Kidney epithelial cell (primary cell): ENCODE results near the gene SLC9A3. TPM values are rescaled to one million over a fixed set of nuclear protein-coding genes. Genes with fewer than 3 reads are reported as not detected.

Experiments
- DNase-seq: peaks from one replicate; pipeline ENCODE4 v3.0.0-alpha.2; 2010; ENCODE audit warnings: low read depth
- H3K27me3 ChIP-seq: 2 replicates; pipeline ENCODE4 v1.6.0; 2011; ENCODE audit warnings: low read length; ENCODE audit not compliant: control insufficient read depth, insufficient read depth
- H3K36me3 ChIP-seq: 2 replicates; pipeline ENCODE4 v1.5.1; 2011; ENCODE audit warnings: low read length; ENCODE audit not compliant: control insufficient read depth, insufficient read depth
- H3K4me3 ChIP-seq: 2 replicates; pipeline ENCODE4 v1.5.1; 2011; ENCODE audit warnings: low read depth, mild to moderate bottlenecking, control low read depth, low read length
- CTCF ChIP-seq: IDR thresholded peaks from 2 replicates; pipeline ENCODE4 v1.5.1; 2011; ENCODE audit warnings: mild to moderate bottlenecking, moderate library complexity, low read length, control low read depth, inconsistent platforms; ENCODE audit not compliant: insufficient read depth, poor library complexity, severe bottlenecking
- total RNA-seq: library from RNA; depleted of rRNA; stranded (reverse); fragments of >200 nt; gene quantifications from 2 replicates; pipeline ENCODE4 v1.2.3, GENCODE V29; 2015

Gene SLC9A3
- total RNA-seq, 1 donor from 2014 or later: 3.6 TPM

DNA sequence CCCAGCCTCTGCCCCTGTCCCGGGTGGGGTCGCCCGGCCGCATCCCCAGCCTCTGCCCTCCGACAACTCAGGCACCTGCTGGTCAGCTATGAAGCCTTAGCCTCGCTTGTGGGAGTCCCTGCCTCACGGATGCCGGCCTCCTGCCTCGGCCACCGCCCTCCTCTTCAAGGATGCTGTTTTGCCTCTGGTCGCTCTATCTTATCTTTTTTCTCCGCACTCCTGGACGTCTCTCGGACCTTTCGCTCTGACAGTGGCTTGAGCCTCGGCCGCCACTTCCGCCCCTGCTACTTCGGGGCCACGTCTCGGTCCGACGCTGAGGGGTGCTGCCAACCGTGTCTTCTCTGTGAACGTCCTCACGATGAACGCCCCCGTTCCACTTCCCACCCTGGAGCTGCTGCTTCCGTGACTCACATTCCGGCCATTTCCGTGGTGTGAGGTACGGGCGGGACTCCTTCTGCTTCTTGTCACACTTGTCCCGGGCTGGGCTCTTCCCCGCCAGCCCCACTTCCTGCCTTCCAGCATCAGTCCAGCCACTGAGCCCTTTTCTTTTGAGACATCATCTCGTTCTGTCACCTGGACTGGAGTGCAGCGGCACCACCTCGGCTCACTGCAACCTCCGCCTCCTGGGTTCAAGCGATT is 26.3 kb downstream of the SLC9A3 start:
- H3K36me3 ChIP-seq: no peaks in the 10 kb centered on the region
- H3K27me3 ChIP-seq: peaks cover 49% of the 10 kb centered on the region
- no peak for TF ChIP-seq CTCF
- no peak overlapping the region for H3K4me3 ChIP-seq
- DNase-seq: no peak

DNA sequence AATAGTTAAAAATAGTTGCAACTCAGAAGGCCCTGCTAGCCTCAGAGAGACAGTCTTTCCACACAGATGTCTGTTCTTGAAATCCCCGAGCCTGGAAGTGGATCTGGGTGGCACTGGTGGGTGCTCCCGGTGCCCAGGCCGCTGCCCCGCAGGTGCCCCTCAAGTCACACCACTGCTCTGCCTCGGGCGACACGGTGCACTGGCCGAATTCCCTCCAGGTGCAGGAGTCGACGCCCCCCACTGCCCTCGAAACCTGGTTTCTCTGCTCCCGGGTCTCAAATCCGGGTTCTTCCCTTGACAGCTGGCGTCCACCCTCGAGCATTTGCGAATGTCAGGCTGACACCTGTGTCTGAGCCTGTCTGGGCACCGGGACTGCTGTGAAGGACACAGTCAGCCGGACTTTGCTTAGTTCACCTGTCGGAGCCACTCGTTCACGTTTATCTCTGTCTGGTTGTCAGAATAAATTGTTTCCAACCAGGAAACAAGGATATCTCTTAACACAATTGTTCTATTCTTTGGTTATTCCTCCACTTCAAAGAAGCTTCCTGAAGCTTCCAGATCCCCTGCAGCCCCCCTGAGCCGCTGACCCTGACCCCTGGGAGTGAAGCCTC is 27.1 kb downstream of the SLC9A3 start:
- Histone ChIP-seq H3K36me3 (no peaks in the 10 kb centered on the region), H3K4me3 (no peak overlapping the region), H3K27me3 (peaks cover 53% of the 10 kb centered on the region)
- DNase-seq: no peak
- TF ChIP-seq CTCF: no peak

GRCh38 chr5:496028-496427 is 28.2 kb downstream of the SLC9A3 start:
- H3K4me3 ChIP-seq: no peak overlapping the region
- no peak for DNase-seq
- H3K36me3 ChIP-seq: no peaks in the 10 kb centered on the region
- peaks cover 46% of the 10 kb centered on the region for H3K27me3 ChIP-seq
- TF ChIP-seq CTCF: no peak

- DNase-seq: no peak
- no peak for TF ChIP-seq CTCF
- Histone ChIP-seq H3K36me3 (no peaks in the 10 kb centered on the region), H3K27me3 (peaks cover 42% of the 10 kb centered on the region), H3K4me3 (no peak overlapping the region)
These were observed 29.5 kb downstream of the SLC9A3 start for GRCh38 chr5:494667-495255.

GRCh38 chr5:493758-494157 is 30.5 kb downstream of the SLC9A3 start:
- Histone ChIP-seq H3K36me3 (no peaks in the 10 kb centered on the region), H3K4me3 (no peak overlapping the region), H3K27me3 (peaks cover 41% of the 10 kb centered on the region)
- TF ChIP-seq CTCF: no peak
- no peak for DNase-seq

- DNase-seq: no peak
- no peaks in the 10 kb centered on the region for H3K36me3 ChIP-seq
- H3K27me3 ChIP-seq: peaks cover 38% of the 10 kb centered on the region
- TF ChIP-seq CTCF: no peak
- no peak overlapping the region for H3K4me3 ChIP-seq
These were observed 31.0 kb downstream of the SLC9A3 start for GRCh38 chr5:493119-493701.
